Coronary artery (tissue), 2 donors: ENCODE data around the gene GTF3C6.

Source experiments
- DNase-seq: peaks from one replicate; pipeline ENCODE4 v3.0.0-alpha.2; 2017; ENCODE audit warnings: low spot score
- H3K27ac ChIP-seq, 2 donors: fragments of 200-600 bp; sonication (generic); one replicate each; pipeline ENCODE4 v1.5.1; 2016 to 2019
- H3K4me3 ChIP-seq: fragments of 200-600 bp; sonication (generic); 2 replicates; pipeline ENCODE4 v1.5.1; 2016; ENCODE audit warnings: mild to moderate bottlenecking, moderate library complexity
- CTCF ChIP-seq: fragments of 200-600 bp; sonication (generic); IDR thresholded peaks from one replicate; pipeline ENCODE4 v1.5.1; 2019; ENCODE audit warnings: antibody characterized with exemption

The GTF3C6 gene

GRCh38 chr6:110979565-110980101 is 21.1 kb downstream of the GTF3C6 start:
- Histone ChIP-seq H3K27ac (no peak overlapping the region), H3K4me3 (no peak overlapping the region)
- no peak for TF ChIP-seq CTCF
- no peak for DNase-seq

- Histone ChIP-seq H3K4me3 (no peak overlapping the region), H3K27ac (no peak overlapping the region)
- DNase-seq: no peak
- no peak for TF ChIP-seq CTCF
Observed at GRCh38 chr6:110980227-110980626, 21.7 kb downstream of the GTF3C6 start.

GRCh38 chr6:110980648-110981047 is 22.1 kb downstream of the GTF3C6 start:
- no peak for TF ChIP-seq CTCF
- no peak overlapping the region for H3K27ac ChIP-seq
- peak overlapping the region; percentile 79 for H3K4me3 ChIP-seq
- no peak for DNase-seq

- DNase-seq: no peak
- TF ChIP-seq CTCF: no peak
- peak overlapping the region; percentile 79 for H3K4me3 ChIP-seq
Observed at GRCh38 chr6:110981202-110981600, 22.7 kb downstream of the GTF3C6 start.

GRCh38 chr6:110990840-110991576 is 32.5 kb downstream of the GTF3C6 start:
- Histone ChIP-seq H3K4me3 (no peak overlapping the region), H3K27ac (no peak overlapping the region)
- no peak for TF ChIP-seq CTCF
- DNase-seq: no peak

More at GRCh38 chr6:110981202-110981600, 22.7 kb downstream of the GTF3C6 start:
- H3K27ac ChIP-seq: peak overlapping the region; percentile 86 to 91

- H3K4me3 ChIP-seq: no peak overlapping the region
- DNase-seq: no peak
- no peak for TF ChIP-seq CTCF
- no peak overlapping the region for H3K27ac ChIP-seq
Observed at GRCh38 chr6:110996691-110997090, 38.2 kb downstream of the GTF3C6 start.
